HepG2 (cell line): Measurements from ENCODE around the gene CORT.

Source experiments
- CBX5 ChIP-seq: sonication (generic); formaldehyde crosslinking; IDR thresholded peaks from 2 replicates; pipeline ENCODE4 v1.4.0; 2020; ENCODE audit warnings: missing genetic modification reagents, borderline replicate concordance
- CREB1 ChIP-seq, 2 experiments: fragments of 450-650 bp in 1 of 2; IDR thresholded peaks; 2 replicates each; pipeline ENCODE4 v1.6.1; 2016 to 2017; ENCODE audit warnings: control low read depth in 1 of 2, mild to moderate bottlenecking in 1 of 2, missing compliant biosample characterization in 1 of 2, missing genetic modification characterization in 1 of 2
- SMAD9 ChIP-seq: sonication (generic); formaldehyde crosslinking; IDR thresholded peaks from 2 replicates; pipeline ENCODE4 v1.5.1; 2020; ENCODE audit warnings: mild to moderate bottlenecking, missing genetic modification reagents
- TGIF2 ChIP-seq: IDR thresholded peaks from 2 replicates; pipeline ENCODE4 v1.6.1; 2016; ENCODE audit warnings: control low read depth, missing compliant biosample characterization
- ZNF225 ChIP-seq: sonication (generic); formaldehyde crosslinking; IDR thresholded peaks from 2 replicates; pipeline ENCODE4 v1.4.0; 2020; ENCODE audit warnings: mild to moderate bottlenecking, missing genetic modification reagents
- ZNF274 ChIP-seq: sonication (generic); formaldehyde crosslinking; IDR thresholded peaks from 2 replicates; pipeline ENCODE4 v1.5.1; 2020; ENCODE audit warnings: mild to moderate bottlenecking, missing genetic modification reagents
- ZXDC ChIP-seq: sonication (generic); formaldehyde crosslinking; IDR thresholded peaks from 2 replicates; pipeline ENCODE4 v1.5.0; 2020; ENCODE audit warnings: mild to moderate bottlenecking, missing genetic modification reagents

DNA sequence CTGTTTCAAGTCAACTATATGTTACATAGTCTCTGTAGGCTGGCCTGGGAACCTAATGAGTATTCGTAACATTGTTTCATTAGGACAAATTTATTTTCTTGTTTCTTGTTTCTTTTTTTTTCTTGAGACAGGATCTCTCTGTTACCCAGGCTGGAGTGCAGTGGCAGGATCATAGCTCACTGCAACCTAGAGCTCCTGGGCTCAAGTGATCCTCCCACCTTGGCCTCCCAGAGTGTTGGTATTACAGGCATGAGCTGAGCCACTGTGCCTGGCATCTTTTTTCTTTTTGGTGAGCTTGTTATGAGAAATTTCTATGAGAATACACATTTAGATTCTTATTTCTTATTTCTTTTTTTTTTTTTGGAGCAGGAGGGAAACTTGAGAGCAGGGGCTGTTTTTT, 12.8 kb upstream of the CORT start:
- TF ChIP-seq CBX5 (CRISPR knock-in tag) (no peak), ZNF225 (CRISPR knock-in tag) (no peak), CREB1 (IDR thresholded peaks at IDR 0.05) (no peak), CREB1 (CRISPR knock-in tag; IDR thresholded peaks at IDR 0.05) (no peak), ZNF274 (CRISPR knock-in tag) (no peak), SMAD9 (CRISPR knock-in tag) (no peak), TGIF2 (CRISPR knock-in tag) (no peak), ZXDC (CRISPR knock-in tag) (no peak)
